ENCODE results near the gene DYRK3. TPM values are rescaled to one million over a fixed set of nuclear protein-coding genes. Genes with fewer than 3 reads are reported as not detected.
A peak's percentile ranks its signal among the peaks of the same experiment; 100 is the strongest.
"Not testable (repeated sequence)": the region's sequence is repeated elsewhere in the genome, so short reads cannot be mapped to it uniquely, and the experiment has no call there.

The DYRK3 gene
- polyA plus RNA-seq, 4 donors = 8.1 to 9.3 (median 8.6) TPM

DNA sequence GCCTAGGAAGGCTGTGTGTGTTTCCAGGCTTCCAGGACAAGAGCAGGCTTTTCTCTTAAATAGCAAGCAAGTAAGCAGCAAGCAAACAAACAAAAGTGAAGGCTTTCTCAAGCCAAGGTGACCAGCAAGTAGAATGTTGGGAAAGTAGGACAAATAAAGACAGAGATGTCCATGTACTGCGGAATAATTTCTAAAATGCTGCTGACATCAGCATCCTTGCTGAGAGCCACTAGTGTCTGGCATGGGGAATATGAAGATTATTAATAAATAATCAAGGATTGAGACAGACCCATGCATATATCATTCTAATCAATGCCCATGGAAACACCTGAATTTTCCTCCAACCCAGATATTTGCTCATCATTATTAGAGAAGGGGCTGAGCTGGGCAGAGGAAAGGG lies 6.4 kb upstream of the DYRK3 start:
- no peak for DNase-seq (ENCODE audit: low read depth in 4 of 4, low spot score in 2 of 4)

DNA sequence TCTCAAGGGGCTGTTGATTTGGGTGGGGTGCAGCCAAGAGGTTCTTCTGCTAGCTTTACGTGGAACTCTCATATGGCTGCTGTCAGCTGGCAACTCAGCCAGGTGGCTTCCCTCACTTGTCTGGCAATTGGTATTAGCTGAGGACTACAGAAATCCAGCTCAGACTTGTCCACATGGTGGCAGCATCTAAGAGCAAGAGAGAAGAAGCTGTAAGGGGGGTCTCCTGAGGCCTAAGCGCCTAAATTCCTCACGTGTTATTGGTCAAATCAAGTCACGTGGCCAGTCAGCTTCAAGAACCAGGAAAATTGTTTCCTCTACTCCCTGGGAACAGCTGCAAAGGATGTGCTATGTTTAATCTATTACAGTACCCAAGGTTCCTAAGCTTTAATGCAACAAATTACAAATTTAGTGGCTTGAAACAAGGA lies 4.2 kb upstream of the DYRK3 start:
- peak in 2 of 4 donors; percentile 47 to 80 for DNase-seq (ENCODE audit: low read depth in 4 of 4, low spot score in 2 of 4)

DNA sequence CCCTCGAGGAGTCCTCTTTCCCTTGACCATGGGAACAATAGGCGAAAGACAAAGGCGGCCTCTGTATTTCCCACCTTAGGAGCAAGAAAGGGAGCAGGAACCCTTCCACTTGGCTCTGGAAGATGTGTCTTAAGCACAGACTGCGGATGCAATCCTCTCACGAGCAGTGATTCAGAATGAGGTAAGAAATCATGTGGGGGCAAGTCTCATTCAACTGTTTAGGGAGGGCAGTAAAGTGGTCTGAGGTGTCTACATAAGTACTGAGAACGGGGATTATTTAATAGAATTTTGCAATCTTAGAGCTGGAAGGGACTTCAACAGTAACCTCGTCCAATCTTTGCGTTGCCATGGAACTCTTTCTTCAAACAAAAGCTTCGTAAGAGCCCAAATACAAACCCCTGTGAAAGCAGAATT lies 1.6 kb upstream of the DYRK3 start:
- no peak for DNase-seq (ENCODE audit: low read depth in 4 of 4, low spot score in 2 of 4)

DNA sequence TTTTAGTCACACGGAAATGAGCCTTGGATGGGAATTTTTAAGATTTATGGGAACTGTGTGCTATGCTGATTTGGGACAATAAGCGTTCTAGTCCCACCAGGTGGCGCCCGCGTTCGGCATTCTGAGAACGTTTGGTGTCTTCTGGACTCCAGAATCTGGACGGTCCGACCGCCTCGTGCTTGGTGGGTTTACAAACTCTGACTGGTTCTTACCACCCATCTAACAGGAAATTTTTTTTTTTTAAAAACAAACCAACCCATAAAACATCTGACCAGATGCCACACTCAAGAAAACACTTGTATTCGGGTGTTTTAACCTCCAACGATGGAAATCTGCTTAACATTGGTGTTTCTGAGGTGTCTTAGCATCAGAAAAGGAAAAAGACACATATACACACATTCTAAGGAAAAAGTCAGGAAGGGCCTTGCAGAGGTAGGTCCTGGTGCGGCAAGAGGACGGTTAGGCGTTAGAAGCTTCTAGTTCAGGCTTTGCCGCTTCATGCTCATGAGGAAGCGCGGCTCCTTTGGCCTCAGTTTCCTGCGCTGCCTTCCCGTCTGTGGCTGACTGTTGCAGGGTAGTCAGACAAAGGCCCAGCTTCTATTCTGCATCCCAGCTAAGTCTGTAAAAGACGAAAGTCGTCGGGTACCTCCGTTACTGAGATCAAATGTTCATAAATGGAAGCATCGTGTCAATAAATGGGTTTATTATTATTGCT lies 814 bp upstream of the DYRK3 start:
- DNase-seq (ENCODE audit: low read depth in 4 of 4, low spot score in 2 of 4) = peak in 3 of 4 donors; percentile 65 to 81 (median 66)

DNA sequence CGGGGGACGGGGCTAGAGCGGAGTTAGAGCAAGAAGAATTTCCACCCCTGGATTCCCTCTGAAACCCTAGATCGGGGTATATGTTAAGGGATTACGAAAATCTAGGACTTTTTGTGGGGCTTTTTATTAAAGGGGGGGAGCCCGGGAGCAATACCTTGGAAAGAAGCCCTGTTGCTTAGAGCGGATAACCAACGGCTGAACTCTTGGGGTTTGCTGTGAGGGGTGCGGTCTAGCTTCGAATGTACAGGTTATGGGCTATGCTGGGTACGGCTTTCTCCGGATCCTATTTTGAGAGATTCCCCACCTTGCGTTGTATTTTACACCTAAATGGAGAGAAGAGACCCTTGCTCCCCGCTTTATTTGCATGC lies 626 bp downstream of the DYRK3 start:
- no peak for DNase-seq (ENCODE audit: low read depth in 4 of 4, low spot score in 2 of 4)

DNA sequence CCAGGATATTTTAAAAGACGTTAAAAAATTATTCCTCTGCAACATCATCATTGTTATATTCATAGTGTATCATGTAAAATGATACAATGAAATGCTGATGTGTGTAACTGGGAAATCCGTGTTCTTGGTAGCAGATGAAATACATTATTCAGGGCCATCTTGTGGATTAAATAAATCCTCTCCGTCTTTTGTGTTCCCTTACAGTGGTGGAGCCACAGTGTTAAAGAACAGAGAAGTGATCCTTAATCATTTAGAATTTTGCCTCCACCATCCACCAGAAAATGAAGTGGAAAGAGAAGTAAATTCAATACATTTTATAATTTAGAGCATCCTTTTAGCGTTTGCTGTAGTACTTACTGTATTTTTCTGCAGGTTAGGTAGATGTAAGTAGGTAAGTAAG lies 1.3 kb downstream of the DYRK3 start:
- no peak for DNase-seq (ENCODE audit: low read depth in 4 of 4, low spot score in 2 of 4)

DNA sequence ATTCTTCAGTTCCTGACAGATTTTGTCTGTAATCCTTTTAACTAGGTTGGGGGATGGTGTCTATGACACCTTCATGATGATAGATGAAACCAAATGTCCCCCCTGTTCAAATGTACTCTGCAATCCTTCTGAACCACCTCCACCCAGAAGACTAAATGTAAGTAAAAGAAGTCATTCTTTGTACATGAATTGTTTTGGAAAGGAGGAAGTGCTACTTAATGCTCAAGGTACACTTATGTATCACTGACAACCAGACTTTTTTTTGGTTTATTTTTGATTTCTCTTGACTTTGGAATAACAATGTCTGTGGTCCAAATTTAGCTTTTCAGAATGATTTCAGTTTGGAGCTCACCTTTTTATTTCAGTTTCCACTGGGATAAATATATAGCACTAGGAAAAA lies 2.3 kb downstream of the DYRK3 start:
- DNase-seq (ENCODE audit: low read depth in 4 of 4, low spot score in 2 of 4) = no peak

DNA sequence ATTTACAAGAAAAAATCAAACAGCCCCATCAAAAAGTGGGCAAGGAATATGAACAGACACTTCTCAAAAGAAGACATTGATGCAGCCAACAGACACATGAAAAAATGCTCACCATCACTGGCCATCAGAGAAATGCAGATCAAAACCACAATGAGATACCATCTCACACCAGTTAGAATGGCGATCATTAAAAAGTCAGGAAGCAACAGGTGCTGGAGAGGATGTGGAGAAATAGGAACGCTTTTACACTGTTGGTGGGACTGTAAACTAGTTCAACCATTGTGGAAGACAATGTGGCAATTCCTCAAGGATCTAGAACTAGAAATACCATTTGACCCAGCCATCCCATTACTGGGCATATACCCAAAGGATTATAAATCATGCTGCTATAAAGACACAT lies 6.7 kb downstream of the DYRK3 start:
- not testable (repeated sequence) for DNase-seq (ENCODE audit: low read depth in 4 of 4, low spot score in 2 of 4)

DNA sequence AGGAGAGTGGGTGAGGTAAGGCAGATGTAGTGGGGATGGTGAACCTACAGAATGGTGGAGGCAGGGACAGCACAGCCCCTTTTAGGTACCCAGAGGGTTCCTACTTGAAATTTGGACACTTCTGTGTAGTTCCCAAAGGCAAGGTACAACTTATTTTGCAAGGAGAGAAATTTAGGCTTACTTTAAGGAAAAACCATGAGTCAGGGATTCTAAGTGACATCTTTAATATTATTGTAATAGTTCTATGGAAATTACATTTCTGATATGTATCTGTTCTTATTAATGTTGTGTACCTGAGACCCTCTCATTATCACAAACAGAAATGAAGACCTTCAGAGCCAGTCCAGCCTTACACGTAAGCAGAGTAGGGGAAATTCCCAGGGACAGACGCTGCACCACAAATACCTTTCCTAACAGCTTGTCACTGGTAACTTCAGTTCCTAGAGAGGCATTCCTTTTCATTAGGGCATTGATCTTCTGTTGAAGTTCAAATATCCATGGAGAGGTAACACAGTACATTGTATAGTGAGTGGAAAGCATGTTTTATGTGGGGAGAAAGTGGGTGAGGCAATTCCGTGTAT lies 7.9 kb downstream of the DYRK3 start:
- DNase-seq (ENCODE audit: low read depth in 4 of 4, low spot score in 2 of 4) = no peak

DNA sequence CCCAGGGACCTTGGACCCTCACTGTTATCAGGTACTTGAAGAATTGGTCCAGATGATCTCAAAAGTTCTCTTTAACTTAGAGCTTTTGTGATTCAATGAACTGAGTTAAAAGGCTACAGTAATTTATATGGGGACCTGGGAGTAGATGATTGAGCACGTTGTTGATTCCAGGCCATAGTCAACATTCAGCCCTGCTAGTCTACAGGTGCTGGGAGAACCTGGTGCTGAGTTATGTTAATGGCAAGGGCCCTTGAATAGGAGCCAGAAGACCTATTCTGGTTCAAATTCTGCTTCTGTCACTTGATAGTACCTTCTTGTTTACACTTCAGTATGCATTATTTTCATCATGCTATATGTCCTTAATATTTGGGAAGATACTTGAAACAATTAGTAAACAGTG lies 11.2 kb downstream of the DYRK3 start:
- no peak for DNase-seq (ENCODE audit: low read depth in 4 of 4, low spot score in 2 of 4)

DNA sequence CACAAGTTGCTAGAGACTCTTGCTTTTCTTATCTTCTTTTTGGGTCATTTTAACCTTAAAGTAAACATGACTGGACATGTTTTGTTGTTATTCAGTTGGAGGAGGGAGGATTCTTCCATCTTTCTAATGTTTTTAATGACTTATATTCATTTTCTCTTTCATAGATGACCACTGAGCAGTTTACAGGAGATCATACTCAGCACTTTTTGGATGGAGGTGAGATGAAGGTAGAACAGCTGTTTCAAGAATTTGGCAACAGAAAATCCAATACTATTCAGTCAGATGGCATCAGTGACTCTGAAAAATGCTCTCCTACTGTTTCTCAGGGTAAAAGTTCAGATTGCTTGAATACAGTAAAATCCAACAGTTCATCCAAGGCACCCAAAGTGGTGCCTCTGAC lies 11.9 kb downstream of the DYRK3 start:
- DNase-seq (ENCODE audit: low read depth in 4 of 4, low spot score in 2 of 4) = no peak

DNA sequence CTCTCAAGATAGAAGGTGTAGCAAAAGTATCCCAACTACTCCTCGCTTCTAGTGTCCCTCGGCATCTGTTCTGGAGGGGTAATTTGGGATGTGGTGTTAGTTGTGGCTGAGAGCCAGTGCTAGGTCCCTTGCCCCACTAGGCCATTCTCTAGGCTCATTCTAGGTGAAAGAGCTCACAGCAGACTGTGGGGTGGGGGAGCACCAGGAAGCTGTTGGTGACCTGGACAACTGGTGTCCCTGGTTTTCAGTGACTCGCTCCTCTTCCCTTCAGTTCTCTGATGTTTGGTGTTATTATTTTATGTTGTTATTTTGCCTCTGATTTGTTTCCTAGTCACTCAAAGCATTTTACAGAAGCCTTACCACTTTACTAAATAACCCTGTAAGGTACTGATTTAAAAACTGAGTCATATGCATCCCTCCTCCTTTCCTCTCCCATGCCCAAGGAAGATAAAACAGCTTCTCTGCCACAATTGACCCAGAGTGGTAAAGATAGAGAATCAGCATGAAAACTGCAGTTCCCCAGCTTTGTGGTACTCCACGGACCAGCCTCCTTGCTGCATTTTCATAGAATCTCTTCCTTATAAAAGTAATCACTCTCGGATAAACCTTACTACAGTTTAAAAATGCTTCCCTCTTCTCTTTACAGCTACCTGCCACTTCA lies 14.1 kb downstream of the DYRK3 start:
- no peak for DNase-seq (ENCODE audit: low read depth in 4 of 4, low spot score in 2 of 4)

DNA sequence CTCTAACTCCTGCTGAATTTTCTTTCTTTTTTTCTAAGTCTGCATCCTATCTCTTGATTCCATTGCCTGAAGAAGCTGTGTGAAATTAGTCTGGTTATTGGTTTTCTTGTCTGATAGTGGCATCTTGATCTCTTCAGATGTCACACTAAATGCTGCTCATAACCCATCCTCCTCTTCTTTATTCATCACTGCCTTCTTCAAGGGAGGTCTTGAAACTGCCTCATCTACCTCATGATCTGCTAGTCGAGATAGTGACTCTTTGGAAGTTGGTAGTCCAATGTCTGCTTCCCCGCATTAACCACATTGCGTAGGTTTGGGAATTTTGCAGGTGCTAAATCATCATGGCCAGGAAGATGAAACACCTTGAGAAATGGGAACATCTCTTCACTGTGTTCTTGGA lies 15.7 kb downstream of the DYRK3 start:
- no peak for DNase-seq (ENCODE audit: low read depth in 4 of 4, low spot score in 2 of 4)

DNA sequence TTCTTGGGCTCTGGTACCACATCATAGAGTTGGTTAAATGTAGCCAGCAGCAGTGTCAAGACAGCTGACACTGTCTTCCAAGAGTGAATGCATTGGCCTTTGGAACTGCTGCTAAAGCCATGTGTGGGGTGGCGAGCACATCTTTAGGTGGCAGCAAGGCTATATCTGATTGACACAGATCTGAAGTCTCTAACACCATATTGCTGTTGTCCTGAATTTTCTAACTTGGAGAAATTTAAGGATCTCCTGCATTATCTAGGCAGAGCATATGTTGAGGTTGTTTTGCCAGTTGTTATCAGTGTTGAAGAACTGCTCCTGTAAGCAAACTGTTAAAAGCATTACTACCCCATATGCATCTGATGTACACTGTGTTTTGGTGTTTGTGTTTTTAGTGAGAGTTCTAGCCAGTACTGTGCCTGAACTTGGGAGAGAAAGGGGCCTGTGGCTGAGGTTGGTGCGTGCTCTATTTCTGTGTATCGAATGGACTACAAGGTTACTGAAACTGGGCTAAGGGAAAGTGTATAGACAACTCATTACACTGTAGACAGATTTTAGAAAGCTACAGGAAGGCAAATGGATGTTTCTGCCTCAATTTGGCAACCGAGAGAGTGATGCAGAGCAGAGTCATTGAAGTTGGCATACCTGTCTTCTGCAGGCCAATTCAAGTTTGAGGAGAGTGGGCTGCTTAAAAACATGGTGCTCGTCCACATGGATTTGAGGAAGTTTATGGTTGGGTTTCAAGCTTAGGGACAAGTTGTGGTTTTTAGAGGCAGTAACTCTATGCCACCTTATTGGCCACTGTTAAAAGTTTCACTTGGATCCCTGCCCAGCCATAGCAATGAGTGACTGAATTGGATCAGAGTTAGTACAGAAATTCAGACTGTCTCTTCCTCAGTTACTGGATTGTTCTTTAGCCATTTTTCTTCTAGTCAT lies 16.9 kb downstream of the DYRK3 start:
- no peak for DNase-seq (ENCODE audit: low read depth in 4 of 4, low spot score in 2 of 4)

DNA sequence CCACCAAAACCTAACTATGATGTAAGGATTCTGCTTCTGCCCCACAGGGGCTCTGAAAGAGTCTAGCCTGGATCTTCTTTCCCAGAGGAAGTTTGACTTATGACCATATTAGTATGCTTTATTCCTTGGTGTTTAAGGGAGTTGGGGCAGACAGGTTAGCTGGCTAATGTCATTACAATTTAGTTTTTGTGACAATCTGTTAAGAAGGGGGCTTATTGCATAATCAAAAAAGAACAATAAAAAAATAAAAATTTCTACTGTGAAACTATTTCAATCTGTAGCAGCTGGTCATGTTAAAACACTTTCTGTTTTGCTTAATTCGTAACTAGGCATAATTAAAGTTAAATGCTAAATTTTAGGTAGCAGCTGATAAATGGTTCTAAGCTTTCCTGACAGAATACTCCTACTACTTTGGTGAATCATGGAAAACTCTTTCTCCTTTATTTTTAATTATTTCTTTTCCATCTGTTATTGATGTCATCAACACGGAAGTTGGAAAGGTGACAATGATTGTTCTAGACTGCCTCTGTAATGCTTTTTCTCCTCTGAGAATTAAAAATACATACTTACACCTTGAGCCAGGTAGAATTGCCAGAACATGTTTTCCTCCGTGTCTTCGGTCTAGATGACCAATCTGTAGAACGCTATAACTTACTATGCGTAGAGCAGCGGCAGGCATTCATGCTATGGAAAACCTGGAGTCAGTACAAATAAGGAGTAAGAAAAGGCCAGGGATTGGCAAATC lies 18.6 kb downstream of the DYRK3 start:
- DNase-seq (ENCODE audit: low read depth in 4 of 4, low spot score in 2 of 4) = no peak

DNA sequence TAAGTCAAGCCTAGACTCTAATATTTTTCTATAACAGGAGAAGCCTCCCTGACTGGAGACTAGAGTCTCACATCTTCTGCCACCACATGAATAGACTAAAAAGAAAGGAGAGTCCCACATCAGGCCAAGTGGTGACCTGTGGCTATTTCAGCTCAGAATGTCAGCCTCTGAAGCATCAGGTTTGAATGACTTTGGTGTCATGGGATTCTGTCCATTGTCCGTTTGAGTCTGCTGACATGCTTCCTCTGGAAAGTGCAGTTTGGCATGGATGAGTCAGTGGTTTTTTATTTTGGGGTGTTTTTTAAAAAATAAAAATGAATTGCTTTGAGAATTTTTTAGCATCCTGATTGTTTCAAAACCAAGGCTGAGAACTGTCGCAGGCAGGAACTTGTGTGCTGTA lies 19.5 kb downstream of the DYRK3 start:
- no peak for DNase-seq (ENCODE audit: low read depth in 4 of 4, low spot score in 2 of 4)

DNA sequence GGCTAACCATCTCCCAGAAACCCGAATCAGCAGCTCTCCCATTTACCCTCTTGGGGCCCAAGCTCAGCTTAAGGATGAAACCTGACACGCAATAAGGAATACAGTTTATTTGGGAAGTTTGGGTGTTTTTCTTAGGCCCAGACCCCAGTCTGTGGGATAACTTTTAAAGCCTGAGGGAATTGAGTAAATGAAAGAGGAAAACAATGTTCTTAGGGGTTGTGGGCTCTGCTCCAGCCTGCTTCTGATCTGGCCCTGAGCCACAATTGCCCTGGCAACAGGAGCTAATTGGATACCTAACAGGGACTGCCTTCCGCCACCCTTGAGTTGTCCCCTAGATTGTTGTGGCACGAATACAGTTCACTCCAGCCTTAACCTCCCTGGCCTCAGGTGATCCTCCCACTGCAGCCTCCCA lies 20.1 kb downstream of the DYRK3 start:
- no peak for DNase-seq (ENCODE audit: low read depth in 4 of 4, low spot score in 2 of 4)

DNA sequence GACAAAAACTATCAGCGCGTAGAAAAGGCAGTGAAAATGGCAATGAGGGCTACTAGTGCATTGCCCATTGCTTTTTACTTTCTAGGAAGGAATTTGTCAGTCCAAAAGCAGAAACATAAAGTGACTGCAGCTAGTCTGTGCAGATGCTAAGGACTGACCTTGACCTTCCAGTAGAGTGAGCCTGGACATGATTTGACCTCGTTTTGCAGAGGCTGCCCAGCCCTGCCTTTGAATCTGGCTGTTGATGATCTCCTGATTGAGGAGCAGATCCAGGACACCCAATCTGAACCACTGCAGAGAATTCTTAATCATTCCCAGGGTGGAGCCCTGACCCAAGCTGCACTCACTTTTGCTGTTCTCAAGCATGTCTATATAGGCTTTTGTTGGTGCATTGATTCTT lies 21.6 kb downstream of the DYRK3 start:
- no peak for DNase-seq (ENCODE audit: low read depth in 4 of 4, low spot score in 2 of 4)

DNA sequence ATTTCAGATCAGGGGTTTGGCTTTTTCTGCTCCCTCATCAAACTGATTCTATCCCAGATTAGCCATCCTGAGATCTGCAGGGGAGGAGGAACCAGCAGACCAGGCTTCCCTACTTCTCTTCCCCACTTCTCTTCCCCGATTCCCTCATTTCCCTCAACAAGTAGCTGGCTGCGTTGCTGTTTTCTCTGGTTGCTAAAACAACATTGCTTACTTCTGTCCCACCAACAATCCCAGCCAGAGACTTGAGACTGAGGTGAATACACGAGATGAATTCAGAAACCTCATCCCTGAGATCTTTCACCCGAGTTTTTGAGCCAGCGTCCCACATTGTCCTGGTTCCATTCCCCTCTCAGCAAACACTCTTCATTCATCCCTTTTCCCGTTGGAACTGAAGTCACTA lies 22.4 kb downstream of the DYRK3 start:
- DNase-seq (ENCODE audit: low read depth in 4 of 4, low spot score in 2 of 4) = no peak

DNA sequence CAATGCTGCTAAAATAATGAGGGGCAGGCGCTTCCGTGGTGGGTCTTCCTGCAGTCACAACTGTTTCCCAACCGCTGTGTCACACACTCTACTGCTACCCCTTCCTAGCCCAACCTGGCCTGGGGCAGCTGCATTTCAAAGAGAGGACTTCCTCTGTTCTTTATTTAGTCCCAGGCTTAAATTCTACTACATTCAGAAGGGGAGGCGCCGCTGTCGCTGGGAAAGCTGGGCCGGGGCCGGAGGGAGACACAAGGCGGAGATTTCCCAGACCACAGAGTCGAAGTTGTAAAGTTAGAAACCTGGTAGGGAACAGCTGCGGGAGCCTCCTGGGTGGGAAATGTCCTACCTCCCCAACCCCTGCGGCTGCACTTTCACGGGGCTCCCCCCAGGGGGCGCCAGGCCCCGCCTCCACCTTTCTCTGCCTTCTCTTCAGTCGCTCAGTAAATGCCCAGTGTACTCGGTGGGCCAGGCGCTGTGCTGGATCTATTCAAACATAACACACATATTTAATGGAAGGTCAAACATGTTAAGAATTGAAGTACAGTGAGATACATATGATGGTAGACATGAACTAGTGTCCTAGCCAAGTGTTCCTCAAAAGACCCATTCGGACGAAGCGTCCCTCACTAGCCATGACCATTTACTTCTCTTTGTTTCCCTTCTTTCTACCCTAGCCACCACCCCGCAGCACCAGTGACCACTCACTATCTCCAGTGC lies 23.1 kb downstream of the DYRK3 start:
- DNase-seq (ENCODE audit: low read depth in 4 of 4, low spot score in 2 of 4) = no peak
